Activated CD8-positive, alpha-beta memory T cell treated with anti-CD3 and anti-CD28 coated beads for 48 hours (primary cell): ENCODE data around the gene ANO9.

Experiments
- DNase-seq, 3 experiments: peaks; one replicate each; pipeline ENCODE4 v3.0.0-alpha.2; 2020; ENCODE audit warnings: low read depth in 2 of 3, low spot score in 2 of 3

Gene ANO9

DNA sequence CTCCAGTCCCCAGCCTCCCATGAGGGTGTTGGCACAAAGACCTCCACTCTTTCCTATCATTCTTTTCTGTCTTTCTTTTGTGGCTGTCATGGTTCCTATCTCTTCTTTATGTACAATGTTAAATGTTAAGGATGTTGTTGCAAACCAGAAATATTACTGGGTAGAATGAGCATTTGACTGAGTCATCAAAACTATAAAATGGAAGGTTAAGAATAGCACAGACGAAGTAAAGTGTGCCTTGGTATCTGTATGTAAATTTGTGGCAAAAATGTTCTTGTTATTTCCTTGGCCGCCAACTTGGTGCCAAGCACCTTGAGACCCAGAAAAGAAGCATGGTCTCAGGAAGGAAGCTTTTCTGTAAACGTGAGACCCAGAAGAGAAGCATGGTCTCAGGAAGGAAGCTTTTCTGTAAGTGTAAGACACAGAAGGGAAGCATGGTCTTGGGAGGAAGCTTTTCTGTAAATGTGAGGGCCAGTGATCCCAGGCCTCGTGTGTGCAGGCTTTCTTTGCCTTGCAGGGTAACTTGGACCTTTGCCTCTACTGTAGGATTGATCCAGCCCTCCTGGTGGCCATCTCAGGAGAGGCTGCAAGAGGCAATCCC is 54.5 kb downstream of the ANO9 start:
- DNase-seq, result no peak

GRCh38 chr11:386483-386882 is 55.3 kb downstream of the ANO9 start:
- no peak for DNase-seq

DNA sequence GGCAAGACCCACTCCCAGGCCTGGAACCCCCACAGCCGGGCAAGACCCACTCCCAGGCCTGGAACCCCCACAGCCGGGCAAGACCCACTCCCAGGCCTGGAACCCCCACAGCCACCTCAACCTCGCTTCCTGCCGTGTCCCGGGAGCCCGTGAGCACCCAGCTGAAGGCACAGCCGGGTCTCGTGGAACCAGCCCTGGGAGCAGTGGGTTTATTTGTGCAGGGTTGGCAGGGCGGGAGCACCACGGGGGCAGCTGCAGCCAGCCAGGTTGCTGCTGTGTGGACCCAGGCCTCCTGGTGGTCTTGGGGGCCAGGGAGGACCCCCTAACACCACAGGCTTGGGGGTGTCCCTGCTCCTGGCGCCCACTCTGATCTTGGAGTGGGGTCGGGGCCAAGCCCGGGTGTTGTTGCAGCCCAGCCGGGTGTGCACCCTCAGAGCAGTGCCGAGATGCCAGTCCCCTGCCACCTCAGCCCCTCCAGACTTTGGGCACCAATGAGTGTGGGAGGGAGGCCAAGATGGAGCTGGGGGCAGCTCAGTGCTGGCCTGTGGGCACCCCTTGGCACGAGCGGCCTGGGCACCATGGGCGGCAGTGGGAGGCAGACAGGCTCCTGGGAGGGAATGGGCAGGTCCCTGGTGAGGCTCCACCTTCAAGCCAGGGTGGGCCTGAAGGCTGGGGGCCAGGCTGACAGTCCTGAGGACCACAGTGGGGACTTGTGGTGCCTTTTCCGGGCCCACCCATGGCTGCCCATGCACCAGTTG is 56.0 kb downstream of the ANO9 start:
- no peak for DNase-seq

- DNase-seq, result no peak
Measured at GRCh38 chr11:384511-384910, 57.3 kb downstream of the ANO9 start.

GRCh38 chr11:383431-383830 is 58.4 kb downstream of the ANO9 start:
- no peak for DNase-seq

- no peak for DNase-seq
Measured at GRCh38 chr11:382081-382629, 59.7 kb downstream of the ANO9 start.

DNA sequence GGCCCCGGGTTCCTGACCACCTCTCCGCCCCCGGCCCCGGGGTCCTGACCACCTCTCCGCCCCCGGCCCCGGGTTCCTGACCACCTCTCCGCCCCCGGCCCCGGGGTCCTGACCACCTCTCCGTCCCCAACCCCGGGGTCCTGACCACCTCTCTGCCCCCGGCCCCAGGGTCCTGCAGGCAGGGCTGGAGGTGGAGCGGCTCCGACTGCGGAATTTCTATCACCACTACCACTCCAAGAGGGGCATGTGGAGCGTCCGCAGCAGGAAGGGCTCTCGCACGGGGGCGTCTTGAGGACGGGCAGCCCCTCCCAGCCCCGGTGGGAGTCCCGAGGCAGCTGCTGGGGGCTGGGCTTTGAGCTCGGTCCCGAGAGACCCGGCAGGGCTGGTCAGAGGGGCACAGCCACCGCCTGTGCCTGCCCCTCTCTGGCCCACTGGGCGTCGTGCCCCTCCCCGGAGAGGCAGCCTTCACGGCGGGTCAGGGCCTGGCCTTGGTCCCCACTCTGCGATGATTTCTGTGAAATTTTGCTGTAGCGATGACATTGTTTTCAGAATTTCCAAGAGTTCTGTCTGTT is 60.2 kb downstream of the ANO9 start:
- DNase-seq, result no peak

- DNase-seq, result no peak
Measured at GRCh38 chr11:380996-381395, 60.8 kb downstream of the ANO9 start.

DNA sequence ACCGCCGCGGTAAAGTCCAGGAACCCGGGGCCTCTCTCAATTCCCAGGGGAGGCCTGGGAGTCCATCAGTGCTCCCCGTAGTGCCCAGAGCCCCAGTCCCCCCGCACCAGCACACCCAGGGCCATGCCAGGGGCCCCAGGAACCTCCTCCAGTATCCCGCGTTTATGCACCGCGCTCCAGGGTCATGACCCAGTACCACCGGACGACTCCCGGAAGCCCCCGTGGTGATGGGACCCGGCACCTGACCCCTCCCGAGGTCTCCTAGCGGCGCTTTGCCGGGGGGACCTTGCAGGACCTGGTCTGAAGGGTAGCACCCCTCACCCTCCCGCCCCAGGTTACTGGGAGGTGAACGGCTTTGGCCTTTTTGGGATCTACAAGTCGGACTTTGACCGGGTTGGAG is 61.3 kb downstream of the ANO9 start:
- no peak for DNase-seq

GRCh38 chr11:380095-380480 is 61.7 kb downstream of the ANO9 start:
- no peak for DNase-seq

DNA sequence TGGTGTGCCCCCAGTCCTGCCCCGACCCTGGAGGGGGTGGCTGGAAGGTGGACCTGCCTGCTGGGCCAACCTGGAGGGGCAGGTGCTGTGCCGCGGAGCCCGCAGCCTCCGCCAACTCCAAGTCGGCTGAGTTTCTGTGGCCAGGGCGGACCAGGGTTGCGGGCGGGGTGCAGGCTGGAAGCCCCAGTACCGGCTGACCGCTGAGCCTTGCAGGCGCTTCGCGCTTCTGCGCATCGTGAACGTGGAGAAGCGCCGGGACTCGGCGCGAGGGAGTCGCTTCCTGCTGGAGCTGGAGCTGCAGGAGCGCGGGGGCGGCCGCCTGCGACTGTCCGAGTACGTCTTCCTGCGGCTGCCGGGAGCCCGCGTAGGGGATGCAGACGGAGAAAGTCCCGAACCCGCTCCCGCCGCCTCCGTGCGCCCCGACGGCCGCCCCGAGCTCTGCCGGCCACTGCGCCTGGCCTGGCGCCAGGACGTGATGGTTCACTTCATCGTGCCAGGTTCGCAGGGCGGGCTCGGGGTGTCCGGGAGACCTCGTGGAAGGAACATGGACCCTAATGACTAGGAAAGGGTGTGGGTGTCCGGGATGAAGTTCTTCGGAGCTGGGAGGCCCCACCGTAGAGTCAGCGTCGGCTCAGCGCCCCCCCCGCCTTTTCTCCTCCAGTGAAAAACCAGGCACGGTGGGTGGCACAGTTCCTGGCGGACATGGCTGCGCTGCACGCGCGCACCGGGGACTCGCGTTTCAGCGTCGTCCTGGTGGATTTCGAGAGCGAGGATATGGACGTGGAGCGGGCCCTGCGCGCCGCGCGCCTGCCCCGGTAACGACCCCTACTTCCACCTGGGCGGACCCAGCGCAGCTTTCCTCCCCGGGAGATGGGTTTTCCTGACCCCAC is 62.4 kb downstream of the ANO9 start:
- DNase-seq, result no peak

DNA sequence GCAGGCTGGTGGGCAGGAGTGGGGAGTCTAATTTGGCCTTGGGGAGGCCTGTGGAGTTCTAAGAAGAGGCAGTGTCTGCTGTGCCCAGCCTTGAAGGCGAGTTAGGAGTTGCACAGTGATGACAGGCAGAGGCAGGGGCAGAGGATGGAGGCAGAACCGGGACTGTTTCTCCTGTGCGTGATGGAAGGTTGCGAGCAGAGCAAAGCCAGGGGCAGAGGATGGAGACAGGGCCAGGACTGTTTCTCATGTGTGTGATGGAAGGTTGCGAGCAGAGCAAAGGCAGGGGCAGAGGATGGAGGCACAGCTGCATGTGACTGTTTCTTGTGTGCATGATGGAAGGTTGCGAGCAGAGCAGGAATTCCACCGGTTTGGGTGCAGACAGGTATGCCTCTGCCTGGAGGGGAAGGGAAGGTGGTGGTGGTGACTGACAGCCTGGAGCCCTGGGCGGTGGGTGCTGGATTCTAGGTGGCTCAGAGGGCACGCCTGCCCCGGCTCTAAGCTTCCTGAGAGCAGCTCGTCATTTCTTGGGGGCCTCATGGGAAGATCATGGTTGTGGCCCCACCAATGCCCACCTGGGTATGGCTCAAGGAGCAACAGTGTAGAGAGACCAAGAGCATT is 63.8 kb downstream of the ANO9 start:
- DNase-seq, result no peak

GRCh38 chr11:377174-377865 is 64.5 kb downstream of the ANO9 start:
- no peak for DNase-seq

DNA sequence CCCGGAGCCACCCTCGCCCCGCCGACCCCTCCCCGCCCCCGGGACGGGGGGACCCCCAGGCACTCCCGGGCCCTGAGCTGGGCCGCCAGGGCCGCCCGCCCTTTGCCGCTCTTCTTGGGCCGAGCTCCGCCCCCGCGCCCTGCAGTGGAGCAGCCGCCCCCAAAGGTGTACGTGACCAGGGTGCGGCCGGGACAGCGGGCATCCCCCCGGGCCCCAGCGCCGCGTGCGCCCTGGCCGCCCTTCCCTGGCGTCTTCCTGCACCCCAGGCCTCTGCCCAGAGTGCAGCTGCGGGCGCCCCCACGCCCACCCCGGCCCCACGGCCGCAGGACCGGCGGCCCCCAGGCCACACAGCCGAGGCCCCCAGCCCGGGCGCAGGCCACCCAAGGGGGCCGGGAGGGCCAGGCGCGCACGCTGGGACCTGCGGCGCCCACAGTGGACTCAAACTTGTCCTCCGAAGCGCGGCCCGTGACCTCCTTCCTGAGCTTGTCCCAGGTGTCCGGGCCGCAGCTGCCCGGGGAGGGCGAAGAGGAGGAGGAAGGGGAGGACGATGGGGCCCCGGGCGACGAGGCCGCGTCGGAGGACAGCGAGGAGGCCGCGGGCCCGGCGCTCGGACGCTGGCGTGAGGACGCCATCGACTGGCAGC is 65.2 kb downstream of the ANO9 start:
- no peak for DNase-seq

DNA sequence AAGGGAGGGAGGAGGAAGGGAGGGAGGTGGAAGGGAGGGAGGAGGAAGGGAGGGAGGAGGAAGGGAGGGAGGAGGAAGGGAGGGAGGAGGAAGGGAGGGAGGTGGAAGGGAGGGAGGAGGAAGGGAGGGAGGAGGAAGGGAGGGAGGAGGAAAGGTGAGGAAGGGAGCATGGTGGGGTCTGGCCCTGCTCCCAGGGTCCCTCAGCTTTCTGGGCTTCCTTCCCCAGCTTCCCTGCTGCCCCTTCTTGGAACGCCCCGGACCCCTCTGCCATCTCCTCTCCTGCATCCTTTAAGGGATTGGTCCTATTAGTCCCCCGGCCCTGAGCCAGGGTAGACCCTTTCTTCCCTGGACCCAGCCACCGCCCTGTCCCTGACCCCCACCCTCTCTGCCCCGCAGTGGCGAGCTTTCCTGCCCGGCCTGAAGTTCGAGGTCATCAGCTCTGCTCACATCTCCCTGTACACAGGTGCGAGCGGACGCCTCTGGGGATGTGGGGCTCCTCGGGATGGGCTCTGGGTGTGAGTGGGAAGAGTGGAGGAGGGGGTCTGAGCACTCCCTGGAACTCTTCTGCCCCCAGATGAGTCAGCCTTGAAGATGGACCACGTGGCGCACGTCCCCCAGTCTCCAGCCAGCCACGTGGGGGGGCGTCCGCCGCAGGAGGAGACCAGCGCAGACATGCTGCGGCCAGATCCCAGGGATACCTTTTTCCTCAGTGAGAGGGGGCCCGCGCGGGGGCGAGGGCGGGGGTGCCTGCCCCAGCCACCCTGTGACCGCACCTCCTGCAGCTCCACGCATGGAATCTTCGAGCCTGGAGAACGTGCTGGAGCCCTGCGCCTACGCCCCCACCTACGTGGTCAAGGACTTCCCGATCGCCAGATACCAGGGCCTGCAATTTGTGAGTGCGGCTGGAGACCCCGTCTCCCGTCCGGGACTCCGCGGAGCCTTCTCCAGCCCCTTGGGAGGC is 66.5 kb downstream of the ANO9 start:
- DNase-seq, result no peak

DNA sequence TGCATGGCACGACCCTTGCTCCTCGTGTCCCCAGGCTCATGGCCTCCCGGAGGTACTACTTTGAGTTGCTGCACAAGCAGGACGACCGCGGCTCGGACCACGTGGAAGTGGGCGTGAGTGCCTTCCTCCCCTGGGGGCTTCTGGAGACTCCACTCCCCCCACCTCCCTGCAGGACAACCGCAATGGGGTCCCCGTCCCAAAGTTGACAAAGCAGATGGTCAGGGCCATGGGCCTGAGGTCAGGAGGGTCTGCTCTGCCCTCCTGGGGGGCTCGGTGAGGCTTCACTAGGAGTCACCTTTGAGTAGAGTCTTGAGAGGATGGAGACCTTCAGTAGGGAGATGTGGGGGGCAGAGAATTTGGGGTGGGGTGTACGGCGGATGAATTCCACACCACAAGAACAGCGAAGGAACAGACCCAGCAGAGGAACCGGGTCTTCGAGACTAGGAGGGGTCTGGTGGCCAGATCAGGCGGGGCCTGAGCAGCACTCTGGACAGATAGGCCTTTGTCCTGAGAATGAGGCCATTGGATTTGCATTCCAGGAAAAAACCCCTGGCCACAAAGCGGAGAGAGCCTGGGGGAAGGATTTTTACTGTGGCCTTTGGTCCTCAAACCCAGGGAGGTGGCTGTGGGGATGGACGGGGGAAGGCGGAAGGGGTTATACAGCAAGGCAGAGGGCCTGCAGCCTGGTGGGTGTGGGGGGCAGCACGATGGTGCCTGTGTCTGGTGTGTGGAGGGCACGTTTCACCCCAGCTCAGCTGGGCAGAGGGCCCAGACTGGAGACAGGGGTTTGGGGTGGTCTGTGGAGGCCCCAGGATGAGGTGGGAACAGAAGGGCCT is 67.9 kb downstream of the ANO9 start:
- no peak for DNase-seq

DNA sequence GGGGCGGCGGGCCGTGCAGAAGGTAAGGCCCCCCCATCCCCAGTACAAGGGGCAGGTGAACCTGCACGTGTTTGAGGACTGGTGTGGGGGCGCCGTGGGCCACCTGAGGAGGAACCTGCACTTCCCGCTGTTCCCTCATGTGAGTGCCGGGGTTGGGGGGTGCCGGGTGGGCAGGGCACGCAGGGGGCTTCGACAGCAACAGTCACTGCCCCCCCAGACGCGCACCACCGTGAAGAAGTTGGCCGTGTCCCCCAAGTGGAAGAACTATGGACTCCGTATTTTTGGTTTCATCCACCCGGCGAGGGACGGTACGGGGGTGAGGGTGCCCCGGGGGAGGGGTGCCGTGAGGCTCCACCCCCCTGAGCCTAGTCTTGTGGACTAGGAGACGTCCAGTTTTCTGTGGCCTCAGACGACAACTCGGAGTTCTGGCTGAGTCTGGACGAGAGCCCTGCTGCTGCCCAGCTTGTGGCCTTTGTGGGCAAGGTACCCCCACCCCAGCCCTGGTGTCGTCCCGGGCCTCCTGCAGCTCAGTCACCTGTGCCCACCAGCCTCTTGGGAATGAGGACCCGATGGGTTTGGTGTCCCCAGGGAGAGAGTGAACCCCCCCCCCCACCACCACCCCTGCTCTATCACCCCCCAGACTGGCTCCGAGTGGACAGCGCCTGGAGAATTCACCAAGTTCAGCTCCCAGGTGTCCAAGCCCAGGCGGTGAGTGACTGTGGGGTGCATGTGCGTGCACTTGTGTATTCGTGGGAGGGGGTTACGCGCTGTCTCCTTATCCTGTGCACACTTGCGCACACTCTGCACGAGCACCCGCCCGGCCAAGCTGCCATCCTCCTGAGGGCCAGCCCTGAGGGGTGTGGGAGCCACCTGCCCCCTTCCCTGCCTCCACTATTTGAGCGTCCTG is 68.7 kb downstream of the ANO9 start:
- no peak for DNase-seq
